Panc1 (cell line): ENCODE measurements around the gene BIVM. TPM values are rescaled to one million over a fixed set of nuclear protein-coding genes. Genes with fewer than 3 reads are reported as not detected.

ENCODE experiments used
- ATAC-seq: fragments of 200-7000 bp; cut with Tn5 transposase; 2 replicates; pipeline ENCODE4 v1.9.1; 2020; ENCODE audit warnings: mild to moderate bottlenecking, moderate library complexity
- BruUV-seq: library from RNA; stranded (reverse); fragments of 400-500 nt; replicated peaks from 2 replicates; lab custom pipeline; 2021; lab: Mats Ljungman, UMichigan
- CTCF ChIA-PET: fragments of 300-600 bp; sonication (Branson Sonifier 250); formaldehyde crosslinking; loops from one replicate; lab custom pipeline; 2022; ENCODE audit warnings: antibody characterized with exemption; lab: Charles Lee
- POLR2A ChIA-PET: fragments of 300-600 bp; sonication (Branson Sonifier 250); formaldehyde crosslinking; loops from one replicate; lab custom pipeline; 2022; ENCODE audit warnings: antibody characterized with exemption; lab: Charles Lee
- DNase-seq: peaks from one replicate; pipeline ENCODE4 v3.0.0-alpha.2; 2010; ENCODE audit warnings: low read depth, low spot score
- H3K27ac ChIP-seq: 2 replicates; pipeline ENCODE4 v1.5.1; 2011; ENCODE audit warnings: mild to moderate bottlenecking, low read length, inconsistent platforms
- H3K27me3 ChIP-seq: fragments of 200-500 bp; sonication (Bioruptor generic); 2 replicates; pipeline ENCODE4 v1.6.0; 2014; ENCODE audit warnings: low read length, inconsistent platforms; ENCODE audit not compliant: control insufficient read depth, insufficient read depth
- H3K36me3 ChIP-seq: fragments of 200-500 bp; sonication (Bioruptor generic); 2 replicates; pipeline ENCODE4 v1.5.1; 2014; ENCODE audit warnings: inconsistent platforms, mild to moderate bottlenecking, low read length, moderate library complexity; ENCODE audit not compliant: control insufficient read depth, insufficient read depth
- H3K4me1 ChIP-seq: 2 replicates; pipeline ENCODE4 v1.5.1; 2011; ENCODE audit warnings: inconsistent platforms, mild to moderate bottlenecking, low read length, moderate library complexity; ENCODE audit not compliant: control insufficient read depth, insufficient read depth
- H3K4me3 ChIP-seq, 2 experiments: 2 replicates each; pipeline ENCODE4 v1.5.1; 2011 to 2012; ENCODE audit warnings: low read depth in 2 of 2, low read length in 2 of 2, mild to moderate bottlenecking in 2 of 2, inconsistent platforms in 1 of 2, moderate library complexity in 1 of 2
- H3K9me3 ChIP-seq: fragments of 200-500 bp; sonication (Bioruptor generic); 2 replicates; pipeline ENCODE4 v1.5.1; 2014; ENCODE audit warnings: low read depth, mild to moderate bottlenecking, inconsistent platforms, low read length, moderate library complexity; ENCODE audit not compliant: control insufficient read depth, insufficient read depth
- POLR2AphosphoS5 ChIP-seq: IDR thresholded peaks from 2 replicates; pipeline ENCODE4 v1.6.1; 2012; ENCODE audit warnings: mild to moderate bottlenecking, low read depth, low read length, moderate library complexity
- SIN3A ChIP-seq: IDR thresholded peaks from 2 replicates; pipeline ENCODE4 v1.6.1; 2012; ENCODE audit warnings: low read depth, mild to moderate bottlenecking, low read length, moderate library complexity, borderline replicate concordance; ENCODE audit not compliant: insufficient read depth
- TCF7L2 ChIP-seq: IDR thresholded peaks from 2 replicates; pipeline ENCODE4 v1.6.1; 2011; ENCODE audit warnings: mild to moderate bottlenecking, low read depth, low read length, inconsistent platforms
- in situ Hi-C: cut with HindIII; loops from 2 replicates; pipeline ENCODE4 v1.10.0; 2016; ENCODE audit warnings: low sequenced_read_pairs, low pct_unique_long_range_greater_than_20kb
- intact Hi-C: fragments of 100-400 bp; cut with micrococcal nuclease; formaldehyde crosslinking; loops from one replicate; pipeline ENCODE4 v1.10.0; 2022; ENCODE audit not compliant: unreplicated experiment
- total RNA-seq: library from RNA; stranded (reverse); gene quantifications from one replicate; pipeline ENCODE4 v1.2.1, GENCODE V29; 2021; ENCODE audit not compliant: unreplicated experiment
- TF ChIP-seq, protein P1 (sequence below): fragments of 450-650 bp; IDR thresholded peaks from 2 replicates; pipeline ENCODE4 v1.5.1; 2017; ENCODE audit warnings: mild to moderate bottlenecking
- TF ChIP-seq, protein P2 (sequence below), 2 experiments: IDR thresholded peaks; 2 replicates each; pipeline ENCODE4 v1.6.1; 2011 to 2012; ENCODE audit warnings: low read depth in 2 of 2, control low read depth in 1 of 2, low read length in 1 of 2, mild to moderate bottlenecking in 1 of 2, moderate library complexity in 1 of 2; ENCODE audit not compliant: insufficient read depth in 1 of 2

The BIVM gene
- total RNA-seq, 1 experiment from 2014 or later: 10.5 TPM

DNA sequence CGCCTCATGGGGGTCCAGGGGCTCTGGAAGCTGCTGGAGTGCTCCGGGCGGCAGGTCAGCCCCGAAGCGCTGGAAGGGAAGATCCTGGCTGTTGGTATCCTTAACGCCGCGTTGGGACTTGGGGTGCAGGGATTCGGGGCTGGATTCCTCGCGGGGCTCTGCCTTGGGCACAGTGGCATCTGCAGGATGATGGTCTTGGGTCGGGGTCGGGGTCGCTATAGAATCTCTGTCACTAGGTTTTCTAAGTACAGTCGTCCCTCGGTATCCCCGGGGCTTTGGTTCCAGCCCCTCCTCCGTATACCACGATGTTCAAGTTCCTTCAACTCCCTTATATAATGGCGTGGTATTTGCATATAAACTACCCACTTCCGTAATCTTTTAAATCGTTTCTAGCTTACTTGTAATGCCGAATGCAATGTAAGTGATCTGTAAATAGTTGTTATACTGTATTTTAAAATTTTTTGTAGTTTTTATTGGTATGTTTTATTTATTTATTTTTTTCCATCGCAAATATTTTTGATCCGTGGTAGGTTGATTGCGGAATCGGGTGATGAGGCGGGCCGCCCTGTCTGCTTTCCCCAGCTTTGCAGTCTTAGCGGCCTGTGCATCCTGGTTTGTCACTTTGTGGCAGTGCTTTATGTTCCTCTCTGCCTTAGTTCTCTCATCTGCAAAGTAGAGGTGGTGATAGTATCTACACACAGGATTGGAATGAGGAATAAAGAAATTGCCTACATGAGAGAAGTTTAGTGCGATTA lies 47.5 kb downstream of the BIVM start:
- TF ChIP-seq POLR2AphosphoS5 (no peak), SIN3A (no peak), TCF7L2 (no peak)
- TF ChIP-seq, protein P1, sequence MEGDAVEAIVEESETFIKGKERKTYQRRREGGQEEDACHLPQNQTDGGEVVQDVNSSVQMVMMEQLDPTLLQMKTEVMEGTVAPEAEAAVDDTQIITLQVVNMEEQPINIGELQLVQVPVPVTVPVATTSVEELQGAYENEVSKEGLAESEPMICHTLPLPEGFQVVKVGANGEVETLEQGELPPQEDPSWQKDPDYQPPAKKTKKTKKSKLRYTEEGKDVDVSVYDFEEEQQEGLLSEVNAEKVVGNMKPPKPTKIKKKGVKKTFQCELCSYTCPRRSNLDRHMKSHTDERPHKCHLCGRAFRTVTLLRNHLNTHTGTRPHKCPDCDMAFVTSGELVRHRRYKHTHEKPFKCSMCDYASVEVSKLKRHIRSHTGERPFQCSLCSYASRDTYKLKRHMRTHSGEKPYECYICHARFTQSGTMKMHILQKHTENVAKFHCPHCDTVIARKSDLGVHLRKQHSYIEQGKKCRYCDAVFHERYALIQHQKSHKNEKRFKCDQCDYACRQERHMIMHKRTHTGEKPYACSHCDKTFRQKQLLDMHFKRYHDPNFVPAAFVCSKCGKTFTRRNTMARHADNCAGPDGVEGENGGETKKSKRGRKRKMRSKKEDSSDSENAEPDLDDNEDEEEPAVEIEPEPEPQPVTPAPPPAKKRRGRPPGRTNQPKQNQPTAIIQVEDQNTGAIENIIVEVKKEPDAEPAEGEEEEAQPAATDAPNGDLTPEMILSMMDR: no peak
- TF ChIP-seq, protein P2, sequence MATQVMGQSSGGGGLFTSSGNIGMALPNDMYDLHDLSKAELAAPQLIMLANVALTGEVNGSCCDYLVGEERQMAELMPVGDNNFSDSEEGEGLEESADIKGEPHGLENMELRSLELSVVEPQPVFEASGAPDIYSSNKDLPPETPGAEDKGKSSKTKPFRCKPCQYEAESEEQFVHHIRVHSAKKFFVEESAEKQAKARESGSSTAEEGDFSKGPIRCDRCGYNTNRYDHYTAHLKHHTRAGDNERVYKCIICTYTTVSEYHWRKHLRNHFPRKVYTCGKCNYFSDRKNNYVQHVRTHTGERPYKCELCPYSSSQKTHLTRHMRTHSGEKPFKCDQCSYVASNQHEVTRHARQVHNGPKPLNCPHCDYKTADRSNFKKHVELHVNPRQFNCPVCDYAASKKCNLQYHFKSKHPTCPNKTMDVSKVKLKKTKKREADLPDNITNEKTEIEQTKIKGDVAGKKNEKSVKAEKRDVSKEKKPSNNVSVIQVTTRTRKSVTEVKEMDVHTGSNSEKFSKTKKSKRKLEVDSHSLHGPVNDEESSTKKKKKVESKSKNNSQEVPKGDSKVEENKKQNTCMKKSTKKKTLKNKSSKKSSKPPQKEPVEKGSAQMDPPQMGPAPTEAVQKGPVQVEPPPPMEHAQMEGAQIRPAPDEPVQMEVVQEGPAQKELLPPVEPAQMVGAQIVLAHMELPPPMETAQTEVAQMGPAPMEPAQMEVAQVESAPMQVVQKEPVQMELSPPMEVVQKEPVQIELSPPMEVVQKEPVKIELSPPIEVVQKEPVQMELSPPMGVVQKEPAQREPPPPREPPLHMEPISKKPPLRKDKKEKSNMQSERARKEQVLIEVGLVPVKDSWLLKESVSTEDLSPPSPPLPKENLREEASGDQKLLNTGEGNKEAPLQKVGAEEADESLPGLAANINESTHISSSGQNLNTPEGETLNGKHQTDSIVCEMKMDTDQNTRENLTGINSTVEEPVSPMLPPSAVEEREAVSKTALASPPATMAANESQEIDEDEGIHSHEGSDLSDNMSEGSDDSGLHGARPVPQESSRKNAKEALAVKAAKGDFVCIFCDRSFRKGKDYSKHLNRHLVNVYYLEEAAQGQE (IDR thresholded peaks at IDR 0.05; ENCODE audit: insufficient read depth in 1 of 2, low read depth in 2 of 2, low read length in 1 of 2): no peak
- BruUV-seq: no TSS peak
- DNase-seq: no peak
- POLR2A ChIA-PET: no interaction called here
- peak overlapping the region; percentile 91 for H3K27ac ChIP-seq
- no peaks in the 10 kb centered on the region for H3K27me3 ChIP-seq
- H3K4me1 ChIP-seq: peaks cover 7% of the 10 kb centered on the region
- intact Hi-C loops (loop anchor here (1.0 to 2.0 kb wide), 2 partner anchors 120 to 266 kb away; no protein-coding TSS in a partner anchor), in situ Hi-C loops (no loop called here)
- ATAC-seq: peak; percentile 37
- H3K36me3 ChIP-seq: peaks cover 8% of the 10 kb centered on the region; the same call in 1 of the 2 replicates
- H3K4me3 ChIP-seq: peak overlapping the region; percentile 93 to 97
- no peaks in the 10 kb centered on the region for H3K9me3 ChIP-seq
- CTCF ChIA-PET: interaction anchor here (1.2 kb wide), 1 partner anchor 254 kb away, joined by 5 read pairs; no protein-coding TSS in a partner anchor

DNA sequence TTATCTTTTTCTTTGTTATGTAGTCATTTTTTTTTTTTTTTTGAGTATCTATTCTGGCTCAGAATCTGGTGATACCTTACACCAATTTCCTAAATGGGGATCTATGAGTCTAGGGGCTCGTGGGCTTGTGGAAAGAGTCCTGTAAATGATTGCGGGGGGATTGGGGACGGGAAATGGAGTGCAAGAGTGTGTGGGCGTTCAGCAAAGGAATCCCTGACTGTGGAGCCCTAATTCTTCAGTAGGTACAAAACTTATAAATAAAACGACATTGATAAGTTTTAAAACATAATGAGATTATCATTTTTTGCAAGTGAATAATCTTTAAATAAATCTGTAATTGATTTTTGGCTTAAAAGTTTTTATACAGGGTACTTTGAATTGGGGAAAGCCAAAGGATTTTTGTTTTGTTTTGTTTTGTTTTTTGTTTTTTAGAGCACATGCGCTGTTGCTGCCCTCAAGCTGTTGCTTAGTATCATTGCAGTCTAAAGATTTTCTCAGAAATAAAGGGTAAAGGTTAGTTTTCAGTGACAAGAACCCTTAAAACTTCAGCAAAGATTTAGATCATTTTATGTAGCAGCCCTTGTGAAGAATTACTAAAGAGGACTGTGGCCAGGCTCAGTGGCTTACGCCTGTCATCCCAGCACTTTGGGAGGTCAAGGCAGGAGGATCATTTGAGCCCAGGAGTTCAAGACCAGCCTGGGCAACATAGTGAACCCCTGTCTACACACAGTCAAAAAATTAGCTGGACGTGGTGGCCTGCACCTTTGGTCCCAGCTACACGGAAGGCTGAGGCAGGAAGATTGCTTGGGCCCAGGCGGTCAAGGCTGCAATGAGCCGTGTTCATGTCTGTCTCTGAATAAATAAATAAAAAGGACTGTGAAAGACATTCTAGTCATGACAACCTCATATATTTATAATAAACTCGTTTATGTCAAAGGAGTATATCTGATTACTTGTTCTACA lies 48.6 kb downstream of the BIVM start:
- in situ Hi-C loops: no loop called here
- ChIA-PET CTCF (no interaction called here), POLR2A (no interaction called here)
- no peak for DNase-seq
- Histone ChIP-seq H3K27ac (peak overlapping the region; percentile 91), H3K4me3 (peak overlapping the region; percentile 93 to 97), H3K27me3 (no peaks in the 10 kb centered on the region), H3K36me3 (peaks cover 8% of the 10 kb centered on the region; the same call in 1 of the 2 replicates), H3K9me3 (no peaks in the 10 kb centered on the region), H3K4me1 (peaks cover 7% of the 10 kb centered on the region)
- TSS peak; percentile 74 for BruUV-seq
- no peak for TF ChIP-seq POLR2AphosphoS5
- TF ChIP-seq, protein P1: peak; percentile 63
- ATAC-seq: no peak
- intact Hi-C loops: loop anchor here (1.0 to 2.0 kb wide), 2 partner anchors 121 to 267 kb away; no protein-coding TSS in a partner anchor
